RWPE2 (cell line): ENCODE results near the gene DAAM1.

Experiments
- ATAC-seq: fragments of 200-7000 bp; cut with Tn5 transposase; 3 replicates; pipeline ENCODE4 v1.9.1; 2021; ENCODE audit warnings: low read depth
- DNase-seq: peaks from one replicate; pipeline ENCODE4 v3.0.0-alpha.2; 2020; ENCODE audit warnings: low spot score
- H3K27ac ChIP-seq: fragments of 450-650 bp; 2 replicates; pipeline ENCODE4 v1.5.1; 2017; ENCODE audit warnings: mild to moderate bottlenecking; ENCODE audit not compliant: poor library complexity, severe bottlenecking
- H3K27me3 ChIP-seq: fragments of 250-450 bp; sonication (Bioruptor Pico); 2 replicates; pipeline ENCODE4 v1.5.1; 2021; ENCODE audit warnings: mild to moderate bottlenecking, moderate library complexity; ENCODE audit not compliant: insufficient read depth, poor library complexity, severe bottlenecking
- H3K36me3 ChIP-seq: fragments of 250-450 bp; sonication (Bioruptor Pico); 2 replicates; pipeline ENCODE4 v1.5.1; 2020; ENCODE audit warnings: low read depth, mild to moderate bottlenecking, moderate library complexity
- H3K4me1 ChIP-seq: fragments of 250-450 bp; sonication (Bioruptor Pico); 2 replicates; pipeline ENCODE4 v1.5.1; 2021; ENCODE audit warnings: mild to moderate bottlenecking, moderate library complexity; ENCODE audit not compliant: insufficient read depth, poor library complexity, severe bottlenecking
- H3K4me3 ChIP-seq: fragments of 250-450 bp; sonication (Bioruptor Pico); 2 replicates; pipeline ENCODE4 v1.5.1; 2021; ENCODE audit warnings: mild to moderate bottlenecking, moderate library complexity; ENCODE audit not compliant: severe bottlenecking
- H3K9me3 ChIP-seq: fragments of 250-450 bp; sonication (Bioruptor Pico); 2 replicates; pipeline ENCODE4 v1.5.1; 2021; ENCODE audit warnings: mild to moderate bottlenecking, moderate library complexity; ENCODE audit not compliant: severe bottlenecking
- TF ChIP-seq, protein P1 (sequence below): fragments of 450-650 bp; IDR thresholded peaks from one replicate; pipeline ENCODE4 v1.5.1; 2017; ENCODE audit warnings: mild to moderate bottlenecking, moderate library complexity; ENCODE audit not compliant: poor library complexity, severe bottlenecking

DAAM1 gene

GRCh38 chr14:59389936-59390335, 201.5 kb downstream of the DAAM1 start:
- peaks cover under 1% of the 10 kb centered on the region for H3K27me3 ChIP-seq
- no peak for DNase-seq
- H3K36me3 ChIP-seq = no peaks in the 10 kb centered on the region
- H3K4me3 ChIP-seq = no peak overlapping the region
- H3K9me3 ChIP-seq = no peaks in the 10 kb centered on the region
- TF ChIP-seq, protein P1, sequence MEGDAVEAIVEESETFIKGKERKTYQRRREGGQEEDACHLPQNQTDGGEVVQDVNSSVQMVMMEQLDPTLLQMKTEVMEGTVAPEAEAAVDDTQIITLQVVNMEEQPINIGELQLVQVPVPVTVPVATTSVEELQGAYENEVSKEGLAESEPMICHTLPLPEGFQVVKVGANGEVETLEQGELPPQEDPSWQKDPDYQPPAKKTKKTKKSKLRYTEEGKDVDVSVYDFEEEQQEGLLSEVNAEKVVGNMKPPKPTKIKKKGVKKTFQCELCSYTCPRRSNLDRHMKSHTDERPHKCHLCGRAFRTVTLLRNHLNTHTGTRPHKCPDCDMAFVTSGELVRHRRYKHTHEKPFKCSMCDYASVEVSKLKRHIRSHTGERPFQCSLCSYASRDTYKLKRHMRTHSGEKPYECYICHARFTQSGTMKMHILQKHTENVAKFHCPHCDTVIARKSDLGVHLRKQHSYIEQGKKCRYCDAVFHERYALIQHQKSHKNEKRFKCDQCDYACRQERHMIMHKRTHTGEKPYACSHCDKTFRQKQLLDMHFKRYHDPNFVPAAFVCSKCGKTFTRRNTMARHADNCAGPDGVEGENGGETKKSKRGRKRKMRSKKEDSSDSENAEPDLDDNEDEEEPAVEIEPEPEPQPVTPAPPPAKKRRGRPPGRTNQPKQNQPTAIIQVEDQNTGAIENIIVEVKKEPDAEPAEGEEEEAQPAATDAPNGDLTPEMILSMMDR = no peak
- H3K4me1 ChIP-seq = peaks cover 5% of the 10 kb centered on the region
- no peak overlapping the region for H3K27ac ChIP-seq
- ATAC-seq = no peak

DNA sequence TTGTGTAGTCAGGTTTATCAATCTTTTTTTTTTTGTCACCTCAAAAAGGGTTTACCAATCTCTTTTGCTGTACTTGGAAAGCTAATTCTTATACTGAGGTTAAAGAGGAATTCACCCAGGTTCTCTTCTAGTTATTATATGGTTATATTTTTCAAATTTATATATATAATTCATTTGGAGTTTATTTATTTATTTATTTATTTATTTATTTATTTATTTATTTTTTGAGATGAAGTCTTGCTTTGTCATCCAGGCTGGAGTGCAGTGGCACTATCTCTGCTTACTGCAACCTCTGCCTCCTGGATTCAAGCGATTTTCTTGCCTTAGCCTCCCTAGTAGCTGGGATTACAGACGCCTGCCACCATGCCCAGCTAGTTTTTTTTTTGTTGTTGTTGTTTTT, 202.9 kb downstream of the DAAM1 start:
- no peak for ATAC-seq
- TF ChIP-seq, protein P1 = no peak
- DNase-seq = no peak

GRCh38 chr14:59394268-59394667, 205.8 kb downstream of the DAAM1 start:
- no peaks in the 10 kb centered on the region for H3K36me3 ChIP-seq
- no peaks in the 10 kb centered on the region for H3K9me3 ChIP-seq
- DNase-seq (no peak), ATAC-seq (peak; percentile 67)
- TF ChIP-seq, protein P1 = no peak
- no peaks in the 10 kb centered on the region for H3K27me3 ChIP-seq
- no peak overlapping the region for H3K4me3 ChIP-seq
- no peak overlapping the region for H3K27ac ChIP-seq
- peaks cover 5% of the 10 kb centered on the region for H3K4me1 ChIP-seq

More for the DNA sequence above, 202.9 kb downstream of the DAAM1 start:
- Histone ChIP-seq H3K4me3 (no peak overlapping the region), H3K9me3 (no peaks in the 10 kb centered on the region), H3K27me3 (no peaks in the 10 kb centered on the region), H3K36me3 (no peaks in the 10 kb centered on the region), H3K27ac (no peak overlapping the region), H3K4me1 (peaks cover 5% of the 10 kb centered on the region)

- H3K36me3 ChIP-seq = no peaks in the 10 kb centered on the region
- H3K9me3 ChIP-seq = no peaks in the 10 kb centered on the region
- H3K4me1 ChIP-seq = peaks cover 5% of the 10 kb centered on the region
- no peak overlapping the region for H3K4me3 ChIP-seq
- no peak overlapping the region for H3K27ac ChIP-seq
- DNase-seq = no peak
- no peak for ATAC-seq
- TF ChIP-seq, protein P1 = no peak
- no peaks in the 10 kb centered on the region for H3K27me3 ChIP-seq
Measured at GRCh38 chr14:59395672-59396071, 207.2 kb downstream of the DAAM1 start.

DNA sequence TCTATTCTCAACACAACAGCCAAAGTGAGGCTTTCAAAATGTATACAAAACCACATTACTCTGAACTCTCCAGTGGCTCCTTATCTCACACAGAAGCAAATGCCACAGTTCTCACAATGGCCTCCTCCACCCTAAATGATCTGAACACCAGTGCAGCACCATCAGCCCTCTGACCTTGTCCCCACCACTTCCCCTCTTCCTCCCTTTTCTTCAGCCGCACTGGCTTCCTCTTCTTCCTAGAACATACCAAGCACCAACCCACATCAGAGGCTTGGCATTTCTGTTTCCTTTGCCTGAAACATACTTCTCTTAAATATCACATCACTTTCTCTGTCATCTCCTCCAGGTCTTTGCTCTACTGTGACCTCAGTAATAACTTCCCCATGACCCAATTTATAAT, 210.4 kb downstream of the DAAM1 start:
- Histone ChIP-seq H3K4me1 (peaks cover 2% of the 10 kb centered on the region), H3K9me3 (no peaks in the 10 kb centered on the region), H3K36me3 (no peaks in the 10 kb centered on the region), H3K27me3 (no peaks in the 10 kb centered on the region), H3K4me3 (no peak overlapping the region), H3K27ac (no peak overlapping the region)
- TF ChIP-seq, protein P1 = no peak
- no peak for DNase-seq
- ATAC-seq = no peak
